HG03575 (cell line): Measurements from ENCODE around the gene MYLK.
"Not testable (repeated sequence)": the region's sequence is repeated elsewhere in the genome, so short reads cannot be mapped to it uniquely, and the experiment has no call there.

Experiments used
- ATAC-seq: cut with Tn5 transposase; IDR thresholded peaks from one replicate; pipeline ENCODE4 v1.9.1; 2021; ENCODE audit not compliant: unreplicated experiment, insufficient number of reproducible peaks, low FRiP score; ENCODE audit errors: extremely low read depth

Gene MYLK

DNA sequence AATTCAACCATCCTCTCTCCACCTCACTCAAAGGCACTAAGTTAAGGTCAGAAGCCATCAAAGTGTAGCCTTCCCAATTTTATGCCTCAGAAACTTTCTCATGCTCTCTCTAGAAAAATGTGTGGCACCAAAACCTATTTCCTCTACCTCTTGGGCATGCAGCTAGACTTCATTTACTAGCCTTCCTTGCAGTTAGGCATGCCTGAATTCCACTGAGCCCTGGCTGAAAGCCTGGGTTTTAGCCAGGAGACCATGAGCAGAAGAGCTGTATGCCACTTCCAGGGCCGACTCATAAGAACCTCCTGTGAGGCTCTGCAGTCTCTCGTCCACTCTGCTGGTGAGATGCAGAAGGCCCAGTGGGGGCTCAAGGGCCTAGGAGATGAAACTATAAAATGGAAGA, 145.0 kb downstream of the MYLK start:
- ATAC-seq = no peak

DNA sequence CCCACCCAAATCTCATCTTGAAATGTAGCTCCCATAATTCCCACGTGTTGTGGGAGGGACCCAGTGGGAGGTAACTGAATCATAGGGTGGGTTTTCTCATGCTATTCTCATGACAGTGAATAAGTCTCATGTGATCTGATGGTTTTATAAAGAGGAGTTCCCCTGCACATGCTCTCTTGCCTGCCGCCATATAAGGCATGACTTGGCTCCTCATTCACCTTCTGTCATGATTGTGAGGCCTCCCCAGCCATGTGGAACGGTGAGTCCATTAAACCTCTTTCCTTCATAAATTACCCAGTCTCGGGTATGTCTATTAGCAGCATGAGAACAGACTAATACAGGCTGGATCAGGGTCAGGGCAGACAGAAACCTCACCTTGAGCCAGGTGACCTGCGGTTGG, 145.6 kb downstream of the MYLK start:
- ATAC-seq = not testable (repeated sequence)

DNA sequence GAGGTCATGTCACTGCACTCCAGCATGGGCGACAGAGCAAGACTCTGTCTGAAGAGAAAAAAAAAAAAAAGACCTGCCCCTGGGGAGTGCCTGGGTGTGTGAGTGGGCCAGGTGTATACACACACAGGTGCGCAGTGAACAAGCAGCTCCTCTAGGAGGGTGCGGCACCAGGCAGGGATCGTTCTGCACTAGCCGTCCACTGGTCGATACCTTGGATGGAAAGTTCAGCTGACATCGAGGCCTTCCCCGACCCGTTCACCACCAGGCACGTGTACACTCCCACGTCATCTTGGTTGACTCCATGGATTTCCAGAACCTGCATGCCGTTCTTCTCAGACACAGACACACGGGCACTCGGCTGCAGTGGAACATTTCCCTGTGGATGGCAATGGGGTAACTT, 147.0 kb downstream of the MYLK start:
- no peak for ATAC-seq

DNA sequence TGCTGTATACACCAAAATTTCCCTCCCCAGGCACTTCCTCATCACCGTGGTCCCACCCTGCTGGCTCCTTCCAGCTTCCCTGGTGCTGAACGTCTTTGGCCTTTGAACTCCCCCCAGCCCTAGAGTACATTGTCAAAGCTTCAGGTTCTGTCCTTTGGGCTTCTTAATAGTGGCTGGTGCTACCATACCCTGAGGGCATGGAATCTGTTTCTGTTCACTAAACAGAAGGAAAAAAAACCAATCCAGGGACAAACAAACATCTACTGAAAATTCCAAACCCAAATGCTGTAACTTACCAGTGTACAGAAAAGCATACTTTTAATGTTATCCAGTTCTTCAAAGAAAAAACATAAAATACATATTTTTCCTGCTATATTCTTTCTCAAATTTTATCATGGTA, 148.7 kb downstream of the MYLK start:
- ATAC-seq = no peak

DNA sequence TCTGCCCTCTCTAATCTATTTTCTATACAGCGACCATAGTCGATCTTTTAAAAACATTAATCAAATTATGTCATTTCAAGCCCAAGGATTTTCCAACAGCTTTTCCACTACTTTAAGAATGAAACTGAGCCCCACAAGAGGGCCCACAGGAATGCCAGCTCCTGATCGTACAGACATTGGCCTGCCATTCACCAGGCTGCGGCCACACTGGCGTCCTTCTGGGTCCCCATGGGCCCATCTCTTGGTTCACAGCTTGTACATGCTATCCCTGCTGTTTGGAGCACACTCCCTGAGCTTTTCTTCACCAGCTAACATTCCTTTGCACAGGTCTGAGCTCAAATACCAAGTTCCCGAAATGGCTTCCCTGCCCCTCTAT, 149.6 kb downstream of the MYLK start:
- ATAC-seq = no peak

DNA sequence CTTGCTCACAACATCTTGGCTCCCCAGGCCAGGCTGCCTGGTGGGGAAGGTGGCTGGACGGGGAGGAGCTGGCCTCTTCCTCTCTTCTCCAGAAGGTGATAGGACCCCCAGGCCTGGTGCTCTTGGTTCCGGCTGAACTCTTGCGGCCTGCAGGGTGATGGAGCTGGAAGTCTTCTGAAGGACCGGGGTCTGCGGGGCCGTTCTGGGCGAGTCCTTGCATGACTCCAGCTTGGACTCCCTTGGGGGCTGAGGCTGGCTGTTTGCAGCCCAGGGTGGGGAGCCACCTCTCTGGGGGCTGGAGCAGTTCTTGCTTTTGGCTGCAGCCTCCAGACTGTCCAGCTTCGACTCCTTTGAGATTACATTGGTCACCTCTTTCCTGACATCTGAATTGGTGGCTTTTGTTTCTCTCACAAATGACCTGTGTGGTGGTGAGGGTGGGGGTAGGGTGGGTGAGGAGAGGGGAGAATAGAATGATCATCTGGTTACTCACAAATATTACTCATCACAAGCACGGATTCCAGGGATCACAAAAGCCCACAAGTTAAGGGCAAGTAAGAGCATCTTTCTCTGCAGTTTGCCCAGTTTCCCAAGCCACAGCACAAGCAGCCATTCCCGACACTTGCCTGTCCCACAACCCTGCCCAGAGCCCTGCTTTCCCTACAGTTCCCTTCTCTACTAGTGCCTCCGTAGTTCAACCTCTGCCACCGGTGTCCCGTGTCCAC, 150.2 kb downstream of the MYLK start:
- no peak for ATAC-seq

DNA sequence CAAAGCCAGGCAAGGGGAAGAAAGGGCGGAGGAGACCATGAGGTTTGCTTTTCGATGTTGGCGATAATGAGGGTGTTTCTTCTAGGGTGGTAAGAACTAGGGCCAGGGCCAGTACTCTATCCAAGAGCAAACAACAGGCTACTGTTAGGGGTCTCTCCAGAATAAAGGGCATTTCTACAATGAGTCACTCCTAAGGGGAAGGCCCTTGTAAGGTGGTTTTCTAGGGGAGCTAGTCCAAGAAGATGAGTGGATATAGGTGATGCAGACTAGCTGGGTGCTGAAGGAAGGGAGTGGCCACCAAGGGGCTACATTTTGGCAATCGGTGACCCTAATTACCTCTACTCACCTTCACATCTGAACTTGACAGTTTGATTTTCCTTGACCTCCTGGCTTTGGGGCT, 150.8 kb downstream of the MYLK start:
- no peak for ATAC-seq

DNA sequence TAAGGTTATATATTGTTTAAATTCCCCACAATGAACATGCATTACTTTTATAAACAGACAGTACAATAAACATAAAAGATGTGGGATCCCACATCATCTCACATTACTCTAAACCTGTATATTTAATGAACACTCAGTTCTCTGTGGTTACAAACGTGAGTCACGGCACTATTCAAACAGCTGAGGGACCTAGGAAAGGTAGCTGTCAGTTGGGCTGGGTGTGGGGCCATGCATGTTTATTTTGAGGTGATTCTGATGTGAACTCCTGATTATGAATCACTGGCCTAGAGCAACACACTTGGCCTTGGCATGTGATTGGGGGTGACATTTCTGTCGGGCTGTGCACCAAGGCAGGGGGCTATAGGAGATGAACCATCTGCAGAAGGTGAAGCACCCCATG, 151.7 kb downstream of the MYLK start:
- no peak for ATAC-seq

DNA sequence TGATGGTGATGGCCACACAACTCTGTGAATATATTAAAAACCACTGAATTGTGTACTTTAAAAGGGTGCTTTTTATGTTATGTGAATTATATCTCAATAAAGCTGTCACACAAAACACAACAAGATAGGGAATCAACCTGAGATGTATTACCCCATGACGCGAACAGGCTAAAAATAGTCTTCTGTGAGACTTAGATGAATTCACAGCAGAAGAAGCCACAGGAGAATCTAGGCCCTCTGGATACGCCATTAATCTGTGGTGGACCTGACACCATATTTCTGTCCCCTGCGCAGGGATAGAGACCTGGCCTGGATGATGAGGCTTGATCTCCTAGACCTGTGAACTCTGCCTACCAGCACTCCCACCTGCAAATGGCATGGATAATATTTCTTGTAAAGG, 153.3 kb downstream of the MYLK start:
- no peak for ATAC-seq

DNA sequence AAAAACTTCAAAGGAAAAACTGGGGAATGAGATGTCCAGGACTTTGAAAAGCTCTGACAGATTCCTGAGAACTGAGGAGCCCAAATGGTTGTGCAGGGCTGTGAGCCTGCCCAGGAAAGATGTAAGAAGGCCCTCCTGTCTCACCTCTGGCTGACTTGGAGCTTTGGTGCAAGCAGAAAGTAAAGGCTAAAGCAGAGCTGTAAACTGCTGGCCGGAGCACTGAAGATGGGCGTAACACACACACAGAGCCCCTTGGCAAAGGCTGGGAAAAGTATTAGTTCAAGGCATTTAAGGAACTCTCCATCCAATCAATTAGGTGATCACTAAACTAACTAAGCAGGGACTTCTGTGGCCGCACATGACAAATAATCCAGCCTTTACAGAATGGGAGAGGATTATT, 155.1 kb downstream of the MYLK start:
- no peak for ATAC-seq

DNA sequence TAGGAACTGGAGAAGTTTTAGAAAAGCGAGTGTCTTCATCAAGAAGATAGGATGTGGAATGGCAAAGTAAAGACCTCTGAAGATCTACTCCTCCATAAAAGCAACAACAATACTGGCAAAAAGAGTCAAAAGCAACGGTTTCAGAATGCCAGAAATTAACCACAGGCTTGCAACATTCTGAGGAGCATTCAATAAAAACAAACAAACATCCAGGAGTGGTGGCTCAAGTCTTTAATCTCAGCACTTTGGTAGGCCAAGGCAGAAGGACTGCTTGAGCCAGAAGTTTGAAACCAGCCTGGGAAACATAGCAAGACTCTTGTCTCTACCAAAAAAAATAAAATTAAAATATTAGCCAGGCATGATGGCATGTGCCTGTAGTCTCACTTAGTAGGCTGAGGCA, 156.1 kb downstream of the MYLK start:
- ATAC-seq = no peak

DNA sequence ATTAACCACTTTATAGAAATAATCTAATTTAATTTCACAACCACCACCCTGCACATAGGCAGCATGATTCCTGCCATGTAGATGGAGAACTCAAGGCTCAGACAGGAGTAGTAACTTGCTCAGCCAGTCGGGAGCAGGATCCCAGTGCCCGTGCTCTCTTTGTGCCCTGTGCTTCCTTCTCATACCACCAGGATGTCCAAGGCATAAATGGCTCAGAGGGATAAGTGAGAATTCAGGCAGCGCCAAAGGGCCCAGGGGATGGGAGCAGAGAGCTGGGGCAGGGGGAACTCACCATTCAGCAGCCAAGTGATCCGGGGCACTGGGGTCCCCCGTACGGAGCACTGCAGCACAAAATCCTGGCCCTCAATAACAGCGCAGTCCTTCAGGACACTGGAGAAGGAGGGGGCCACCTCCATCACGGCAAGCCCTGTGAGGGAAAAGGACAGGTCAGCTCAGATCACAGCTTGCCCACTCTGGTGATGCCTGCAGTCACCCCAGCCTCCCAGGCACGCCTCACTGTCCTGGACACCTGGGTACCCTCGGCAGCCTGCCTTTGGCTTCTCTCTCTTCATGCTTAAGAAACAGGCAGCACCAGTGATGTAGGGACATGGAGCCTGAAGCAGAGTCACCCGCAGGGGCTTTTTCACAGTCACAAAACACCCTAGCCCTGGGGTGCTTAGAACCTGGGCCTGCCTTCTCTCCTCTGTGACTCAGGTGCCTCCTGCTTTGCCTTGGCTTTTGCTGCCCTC, 158.3 kb downstream of the MYLK start:
- ATAC-seq = no peak

DNA sequence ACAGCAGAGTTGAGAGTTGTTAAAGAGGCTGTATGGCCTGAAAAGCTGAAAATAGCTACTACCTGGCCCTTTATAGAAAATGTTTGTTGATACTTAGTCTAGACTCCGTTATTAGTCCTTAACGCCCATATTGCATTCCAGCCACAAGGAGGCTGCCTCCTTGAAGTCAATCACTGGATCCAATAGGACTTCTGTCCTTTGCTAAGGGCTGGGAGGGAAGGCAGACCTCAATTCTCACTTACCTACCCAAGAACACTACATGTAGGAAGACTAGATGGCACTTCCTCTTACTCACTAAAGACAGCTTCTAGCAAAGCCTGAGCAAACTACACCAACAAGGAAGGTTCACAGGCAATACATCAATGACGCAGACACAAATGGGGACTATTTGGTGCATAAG, 159.8 kb downstream of the MYLK start:
- no peak for ATAC-seq

DNA sequence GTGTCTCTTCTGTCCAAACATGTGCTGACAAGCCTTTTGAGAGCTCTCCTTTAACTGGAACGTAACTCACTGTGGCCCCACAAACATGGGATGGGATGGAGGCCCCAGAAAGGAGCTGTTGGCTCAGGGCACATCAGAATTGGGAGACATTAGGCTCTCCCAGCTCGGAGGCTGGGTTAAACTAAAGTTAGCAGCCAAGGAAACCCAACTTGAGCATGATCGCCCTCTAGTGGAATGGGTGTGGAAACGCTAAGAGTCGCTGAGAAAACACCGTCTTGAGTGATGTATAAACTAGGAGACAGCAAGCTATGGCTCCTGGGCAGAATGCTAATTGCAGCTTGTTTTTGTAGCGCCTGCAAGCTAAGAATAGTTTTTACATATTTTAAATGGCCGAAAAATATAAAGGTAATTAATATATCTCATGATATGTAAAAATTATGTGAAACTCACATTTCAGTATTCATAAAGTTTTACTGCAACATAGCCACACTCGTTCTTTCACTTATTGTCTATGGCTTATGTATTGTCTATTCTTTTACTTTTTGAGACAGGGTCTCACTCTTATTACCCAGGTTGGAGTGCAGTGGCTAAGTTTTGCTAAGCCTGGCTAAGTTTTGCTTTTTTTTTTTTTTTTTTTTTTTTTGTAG, 160.5 kb downstream of the MYLK start:
- no peak for ATAC-seq

DNA sequence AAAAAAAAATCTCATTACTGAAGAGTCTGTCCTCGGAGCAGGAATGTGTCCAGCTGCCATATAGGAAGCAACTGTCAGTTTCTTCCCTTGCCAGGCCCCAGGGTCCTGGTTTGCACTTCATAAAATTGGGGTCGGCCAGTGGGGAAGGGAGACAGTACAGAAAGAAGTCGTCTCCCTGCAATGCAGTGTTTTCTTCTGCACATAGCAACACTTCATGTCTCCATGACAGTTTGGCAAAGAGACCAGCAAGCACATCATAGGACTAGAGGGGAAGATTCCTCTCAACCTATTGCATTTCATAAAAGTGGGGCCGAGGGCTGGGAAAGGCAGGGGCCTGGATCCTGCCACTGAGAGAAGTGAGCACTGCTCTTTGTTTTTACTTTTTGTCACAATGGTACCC, 161.1 kb downstream of the MYLK start:
- ATAC-seq = no peak

DNA sequence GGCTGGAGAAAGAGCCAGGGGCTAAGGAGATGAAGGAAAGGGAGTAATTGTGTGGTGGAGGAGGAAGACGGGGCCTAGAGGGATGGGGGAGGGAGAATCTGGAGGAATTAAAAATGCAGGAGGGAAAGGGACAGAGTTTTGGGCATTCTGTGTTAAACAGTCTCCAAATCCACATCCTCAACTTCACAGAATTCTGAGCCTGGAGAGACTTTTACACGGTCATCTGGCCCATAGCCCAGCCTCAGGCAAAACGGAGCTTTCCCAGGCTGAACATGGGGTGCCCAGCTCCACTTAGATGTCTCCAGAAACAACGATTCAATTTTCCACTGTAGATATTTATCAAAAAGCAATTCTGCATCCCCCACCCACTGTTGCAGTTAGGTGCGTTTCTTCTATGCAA, 161.7 kb downstream of the MYLK start:
- no peak for ATAC-seq

DNA sequence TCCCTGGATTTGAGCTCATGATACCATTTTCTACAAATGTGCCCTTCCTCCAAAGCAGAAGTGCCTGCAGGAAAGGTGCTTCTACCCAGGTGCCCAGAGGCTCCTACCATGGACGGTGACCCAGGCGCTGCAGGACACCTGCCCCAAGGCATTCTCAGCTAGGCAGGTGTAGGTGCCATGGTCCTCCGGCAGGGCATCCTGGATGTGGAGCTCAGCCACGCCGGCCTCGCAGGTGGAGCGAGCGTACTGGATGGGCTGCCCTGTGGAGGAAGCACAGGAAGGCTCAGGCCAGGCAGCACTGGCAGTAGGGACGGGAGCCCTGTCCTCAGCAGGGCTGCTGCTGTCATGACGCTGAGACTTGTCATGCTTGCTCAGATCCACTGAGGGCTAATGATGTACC, 162.1 kb downstream of the MYLK start:
- ATAC-seq = no peak

DNA sequence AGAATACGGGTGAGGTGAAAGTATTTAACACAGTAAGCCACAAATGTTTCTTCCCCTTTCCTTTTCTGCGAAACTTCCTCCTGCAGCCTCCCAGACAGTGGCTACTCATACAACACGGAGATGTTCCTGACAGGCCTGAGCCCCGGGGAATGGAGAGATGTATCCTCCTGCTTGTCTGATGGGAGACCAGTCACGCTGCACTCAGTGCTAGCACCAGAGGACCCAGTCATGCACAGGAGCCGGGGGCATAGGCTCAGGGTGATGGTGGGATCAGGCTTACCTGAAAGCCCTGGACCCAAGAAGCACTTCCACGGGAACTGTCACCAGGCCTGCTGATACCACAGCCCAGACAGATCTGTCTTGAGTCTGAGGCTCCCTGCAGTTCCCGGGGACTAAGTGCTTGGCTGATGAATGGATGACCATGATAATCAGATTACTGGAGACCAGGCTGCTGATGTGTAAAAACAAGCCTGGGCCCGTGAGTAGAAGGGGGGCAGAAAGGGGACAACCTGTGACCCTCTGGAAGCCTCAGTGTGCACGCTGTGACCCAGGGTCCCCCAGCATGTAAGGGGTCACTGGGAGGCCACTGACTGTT, 162.9 kb downstream of the MYLK start:
- ATAC-seq = not testable (repeated sequence)

DNA sequence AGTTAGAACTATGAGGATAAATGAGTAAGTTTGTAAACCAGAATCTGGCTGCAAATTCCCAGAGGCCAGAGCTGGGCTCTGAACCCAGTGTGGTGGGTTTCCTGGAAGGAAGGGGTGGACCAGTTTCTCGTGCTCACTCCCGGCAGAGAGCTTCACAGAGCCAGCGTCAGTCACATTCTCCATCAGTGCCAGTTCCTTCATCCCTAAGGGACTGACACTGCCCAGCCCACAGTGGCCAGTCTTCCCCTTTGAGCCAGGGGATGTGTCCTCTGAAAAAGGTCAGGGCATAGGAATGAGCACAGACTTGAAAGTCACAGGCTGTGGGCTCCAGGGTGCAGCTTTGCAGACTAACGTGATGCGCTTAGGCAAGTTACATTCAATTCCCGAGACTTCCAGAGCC, 163.5 kb downstream of the MYLK start:
- ATAC-seq = no peak

DNA sequence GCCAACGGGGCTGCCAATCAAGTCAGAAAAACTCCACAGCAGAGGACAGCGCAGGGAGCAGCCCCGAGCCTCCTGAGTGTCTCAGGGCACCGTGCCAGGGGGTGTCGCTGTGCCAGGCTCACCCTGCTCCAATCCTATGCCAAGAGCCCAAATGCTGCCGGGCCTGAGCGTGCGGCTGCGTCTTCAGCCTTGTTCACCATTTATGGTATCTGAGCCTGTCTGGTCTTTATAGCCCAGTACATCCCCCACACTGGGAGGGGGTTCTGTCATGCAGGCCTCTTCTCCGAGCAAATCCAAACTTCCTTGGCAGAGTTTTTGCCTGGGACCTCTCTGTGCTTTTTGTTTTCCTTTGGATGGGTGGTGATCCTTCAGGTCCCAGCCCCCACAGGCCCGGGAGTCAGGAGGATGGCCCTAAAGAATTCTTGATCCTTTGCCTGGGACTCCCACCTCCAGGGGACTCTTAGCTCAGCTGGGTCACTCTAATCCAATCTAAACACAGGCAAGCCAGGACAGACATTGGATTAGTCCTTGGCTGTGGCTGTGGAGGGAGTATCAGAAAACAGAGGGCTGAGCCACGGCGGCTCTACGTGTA, 164.2 kb downstream of the MYLK start:
- ATAC-seq = no peak
